ENCODE results near the gene GNG11. TPM values are rescaled to one million over a fixed set of nuclear protein-coding genes. Genes with fewer than 3 reads are reported as not detected.

Gene GNG11
- total RNA-seq, 1 experiment from 2014 or later = 7.0 TPM

GRCh38 chr7:93964262-93964661, 42.7 kb downstream of the GNG11 start:
- in situ Hi-C loops (cut with HindIII; ENCODE audit: low pct_unique_long_range_greater_than_20kb, low sequenced_read_pairs) = no loop called here
- intact Hi-C loops (cut with micrococcal nuclease; ENCODE audit: unreplicated experiment) = no loop called here

DNA sequence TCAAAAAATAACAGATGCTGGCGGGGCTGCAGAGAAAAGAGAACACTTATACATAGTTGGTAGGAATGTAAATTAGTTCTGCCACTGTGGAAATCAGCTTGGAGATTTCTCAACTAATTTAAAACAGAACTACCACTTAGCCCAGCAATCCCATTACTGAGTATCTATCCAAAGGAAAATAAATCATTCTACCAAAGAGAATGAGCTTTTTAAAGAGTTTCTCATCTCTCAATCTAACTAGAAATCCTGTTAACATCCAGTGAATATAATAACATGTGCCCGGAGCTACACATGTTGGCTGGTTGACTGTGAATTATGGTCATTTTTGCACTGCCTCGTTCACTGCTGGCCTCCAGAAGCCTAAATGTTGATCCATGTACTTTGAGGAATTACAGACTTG, 43.3 kb downstream of the GNG11 start:
- ATAC-seq (no peak), DNase-seq (ENCODE audit: low read depth, low spot score) (no peak)
- H3K4me1 ChIP-seq (ENCODE audit: control insufficient read depth, insufficient read depth, low read length) = no peaks in the 10 kb centered on the region
- H3K36me3 ChIP-seq (ENCODE audit: control insufficient read depth, insufficient read depth, low read length) = no peaks in the 10 kb centered on the region
- no TSS peak for BruUV-seq (replicated peaks)
- ChIA-PET POLR2A (no interaction called here), CTCF (no interaction called here)
- TF ChIP-seq TCF7L2 (IDR thresholded peaks at IDR 0.05; ENCODE audit: low read depth, low read length) (no peak), POLR2AphosphoS5 (IDR thresholded peaks at IDR 0.05; ENCODE audit: low read depth, low read length) (no peak), SIN3A (IDR thresholded peaks at IDR 0.05; ENCODE audit: borderline replicate concordance, insufficient read depth, low read depth, low read length) (no peak), REST (IDR thresholded peaks at IDR 0.05; ENCODE audit: insufficient read depth in 1 of 2, low read depth in 2 of 2, low read length in 1 of 2) (no peak)
- TF ChIP-seq, protein P1, sequence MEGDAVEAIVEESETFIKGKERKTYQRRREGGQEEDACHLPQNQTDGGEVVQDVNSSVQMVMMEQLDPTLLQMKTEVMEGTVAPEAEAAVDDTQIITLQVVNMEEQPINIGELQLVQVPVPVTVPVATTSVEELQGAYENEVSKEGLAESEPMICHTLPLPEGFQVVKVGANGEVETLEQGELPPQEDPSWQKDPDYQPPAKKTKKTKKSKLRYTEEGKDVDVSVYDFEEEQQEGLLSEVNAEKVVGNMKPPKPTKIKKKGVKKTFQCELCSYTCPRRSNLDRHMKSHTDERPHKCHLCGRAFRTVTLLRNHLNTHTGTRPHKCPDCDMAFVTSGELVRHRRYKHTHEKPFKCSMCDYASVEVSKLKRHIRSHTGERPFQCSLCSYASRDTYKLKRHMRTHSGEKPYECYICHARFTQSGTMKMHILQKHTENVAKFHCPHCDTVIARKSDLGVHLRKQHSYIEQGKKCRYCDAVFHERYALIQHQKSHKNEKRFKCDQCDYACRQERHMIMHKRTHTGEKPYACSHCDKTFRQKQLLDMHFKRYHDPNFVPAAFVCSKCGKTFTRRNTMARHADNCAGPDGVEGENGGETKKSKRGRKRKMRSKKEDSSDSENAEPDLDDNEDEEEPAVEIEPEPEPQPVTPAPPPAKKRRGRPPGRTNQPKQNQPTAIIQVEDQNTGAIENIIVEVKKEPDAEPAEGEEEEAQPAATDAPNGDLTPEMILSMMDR (IDR thresholded peaks at IDR 0.05) = no peak
- H3K27me3 ChIP-seq (ENCODE audit: control insufficient read depth, insufficient read depth, low read length) = peaks cover 2% of the 10 kb centered on the region; the same call in 1 of the 2 replicates
- H3K27ac ChIP-seq (ENCODE audit: low read length) = no peak overlapping the region
- no peaks in the 10 kb centered on the region for H3K9me3 ChIP-seq (ENCODE audit: control insufficient read depth, insufficient read depth, low read depth, low read length)
- H3K4me3 ChIP-seq (ENCODE audit: low read depth in 2 of 2, low read length in 2 of 2) = no peak overlapping the region
- intact Hi-C loops (cut with micrococcal nuclease; ENCODE audit: unreplicated experiment) = no loop called here
- in situ Hi-C loops (cut with HindIII; ENCODE audit: low pct_unique_long_range_greater_than_20kb, low sequenced_read_pairs) = no loop called here

More at GRCh38 chr7:93964262-93964661, 42.7 kb downstream of the GNG11 start:
- ATAC-seq (no peak), DNase-seq (ENCODE audit: low read depth, low spot score) (no peak)
- TF ChIP-seq, protein P1 (IDR thresholded peaks at IDR 0.05) = no peak
- TF ChIP-seq TCF7L2 (IDR thresholded peaks at IDR 0.05; ENCODE audit: low read depth, low read length) (no peak), POLR2AphosphoS5 (IDR thresholded peaks at IDR 0.05; ENCODE audit: low read depth, low read length) (no peak), REST (IDR thresholded peaks at IDR 0.05; ENCODE audit: insufficient read depth in 1 of 2, low read depth in 2 of 2, low read length in 1 of 2) (no peak), SIN3A (IDR thresholded peaks at IDR 0.05; ENCODE audit: borderline replicate concordance, insufficient read depth, low read depth, low read length) (no peak)
- H3K27me3 ChIP-seq (ENCODE audit: control insufficient read depth, insufficient read depth, low read length) = peaks cover 2% of the 10 kb centered on the region; the same call in 1 of the 2 replicates
- no peak overlapping the region for H3K27ac ChIP-seq (ENCODE audit: low read length)
- no peak overlapping the region for H3K4me3 ChIP-seq (ENCODE audit: low read depth in 2 of 2, low read length in 2 of 2)
- H3K36me3 ChIP-seq (ENCODE audit: control insufficient read depth, insufficient read depth, low read length) = no peaks in the 10 kb centered on the region
- H3K4me1 ChIP-seq (ENCODE audit: control insufficient read depth, insufficient read depth, low read length) = no peaks in the 10 kb centered on the region
- CTCF ChIA-PET = no interaction called here
- H3K9me3 ChIP-seq (ENCODE audit: control insufficient read depth, insufficient read depth, low read depth, low read length) = no peaks in the 10 kb centered on the region
- POLR2A ChIA-PET = no interaction called here
- no TSS peak for BruUV-seq (replicated peaks)
